PC-9 (cell line): ENCODE data around the gene NLRP4.

Source experiments
- EZH2 ChIP-seq: fragments of 200-600 bp; sonication (generic); IDR thresholded peaks from 2 replicates; pipeline ENCODE4 v1.8.0; 2017; ENCODE audit warnings: antibody characterized with exemption, low read depth
- TF ChIP-seq, protein P1 (sequence below): fragments of 200-600 bp; sonication (generic); conservative IDR thresholded peaks from 2 replicates; pipeline ENCODE4 v1.6.1; 2017; ENCODE audit warnings: mixed run types, antibody characterized with exemption, mild to moderate bottlenecking, moderate library complexity

DNA sequence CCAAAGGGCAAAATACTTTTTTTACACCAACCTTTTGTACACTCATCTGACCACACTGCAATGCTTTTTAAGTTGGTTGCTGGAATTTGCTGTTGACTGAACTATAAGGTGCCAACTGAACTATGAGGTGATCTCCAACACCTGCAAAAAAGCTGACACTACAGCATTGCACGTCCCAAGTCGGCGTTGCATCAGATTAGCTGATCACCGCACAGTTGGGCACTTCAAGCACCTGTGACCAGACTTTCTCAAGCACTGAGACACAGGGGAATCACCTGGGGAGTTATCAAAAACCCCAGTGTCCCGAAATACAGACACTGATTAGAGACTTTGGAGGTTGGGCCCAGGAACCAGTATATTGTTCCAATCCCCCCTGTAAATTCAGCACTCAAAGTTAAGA, 5.7 kb upstream of the NLRP4 start:
- TF ChIP-seq, protein P1, sequence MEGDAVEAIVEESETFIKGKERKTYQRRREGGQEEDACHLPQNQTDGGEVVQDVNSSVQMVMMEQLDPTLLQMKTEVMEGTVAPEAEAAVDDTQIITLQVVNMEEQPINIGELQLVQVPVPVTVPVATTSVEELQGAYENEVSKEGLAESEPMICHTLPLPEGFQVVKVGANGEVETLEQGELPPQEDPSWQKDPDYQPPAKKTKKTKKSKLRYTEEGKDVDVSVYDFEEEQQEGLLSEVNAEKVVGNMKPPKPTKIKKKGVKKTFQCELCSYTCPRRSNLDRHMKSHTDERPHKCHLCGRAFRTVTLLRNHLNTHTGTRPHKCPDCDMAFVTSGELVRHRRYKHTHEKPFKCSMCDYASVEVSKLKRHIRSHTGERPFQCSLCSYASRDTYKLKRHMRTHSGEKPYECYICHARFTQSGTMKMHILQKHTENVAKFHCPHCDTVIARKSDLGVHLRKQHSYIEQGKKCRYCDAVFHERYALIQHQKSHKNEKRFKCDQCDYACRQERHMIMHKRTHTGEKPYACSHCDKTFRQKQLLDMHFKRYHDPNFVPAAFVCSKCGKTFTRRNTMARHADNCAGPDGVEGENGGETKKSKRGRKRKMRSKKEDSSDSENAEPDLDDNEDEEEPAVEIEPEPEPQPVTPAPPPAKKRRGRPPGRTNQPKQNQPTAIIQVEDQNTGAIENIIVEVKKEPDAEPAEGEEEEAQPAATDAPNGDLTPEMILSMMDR, result no peak
- TF ChIP-seq EZH2, result no peak
